SIG-M5 (cell line): ENCODE results near the gene AKAP17A.
"Not testable (repeated sequence)": the region's sequence is repeated elsewhere in the genome, so short reads cannot be mapped to it uniquely, and the experiment has no call there.

Experiments
- DNase-seq: peaks from one replicate; lab custom pipeline; 2025; lab: John Stamatoyannopoulos, UW

AKAP17A gene

GRCh38 chrX:1591102-1591862 lies at the start of gene AKAP17A:
Gene AKAP17A, plus strand, starts transcription at chrX:1591604. Its CDS starts 1,859 bp downstream, at chrX:1593463.
- peak; percentile 46 for DNase-seq

- DNase-seq, result no peak
Measured at GRCh38 chrX:1542994-1543725, 48.2 kb upstream of the AKAP17A start.

- no peak for DNase-seq
Measured at GRCh38 chrX:1545776-1546408, 45.5 kb upstream of the AKAP17A start.

GRCh38 chrX:1546691-1547251 lies 44.6 kb upstream of the AKAP17A start:
- DNase-seq, result no peak

GRCh38 chrX:1551959-1552546 lies 39.4 kb upstream of the AKAP17A start:
- DNase-seq, result no peak

- DNase-seq, result no peak
Measured at GRCh38 chrX:1554469-1555210, 36.8 kb upstream of the AKAP17A start.

- DNase-seq, result no peak
Measured at GRCh38 chrX:1555370-1555769, 36.0 kb upstream of the AKAP17A start.

- not testable (repeated sequence) for DNase-seq
Measured at GRCh38 chrX:1557442-1557841, 34.0 kb upstream of the AKAP17A start.

- DNase-seq, result no peak
Measured at GRCh38 chrX:1558761-1559468, 32.5 kb upstream of the AKAP17A start.

- no peak for DNase-seq
Measured at GRCh38 chrX:1561164-1561563, 30.2 kb upstream of the AKAP17A start.

GRCh38 chrX:1564077-1564476 lies 27.3 kb upstream of the AKAP17A start:
- not testable (repeated sequence) for DNase-seq

- no peak for DNase-seq
Measured at GRCh38 chrX:1564750-1565683, 26.4 kb upstream of the AKAP17A start.

GRCh38 chrX:1574181-1574580 lies 17.2 kb upstream of the AKAP17A start:
- DNase-seq, result not testable (repeated sequence)

GRCh38 chrX:1576201-1576992 lies 15.0 kb upstream of the AKAP17A start:
- DNase-seq, result no peak

- no peak for DNase-seq
Measured at GRCh38 chrX:1577845-1578244, 13.6 kb upstream of the AKAP17A start.

- no peak for DNase-seq
Measured at GRCh38 chrX:1578511-1579173, 12.8 kb upstream of the AKAP17A start.

- no peak for DNase-seq
Measured at GRCh38 chrX:1581132-1581531, 10.3 kb upstream of the AKAP17A start.
